ENCODE results near the gene RXRB. TPM values are rescaled to one million over a fixed set of nuclear protein-coding genes. Genes with fewer than 3 reads are reported as not detected.

RXRB gene
- total and polyA plus RNA-seq, 7 donors = 15.6 to 33.2 (median 28.5) TPM

GRCh38 chr6:33144373-33144772 is 56.1 kb downstream of the RXRB start:
- no peak overlapping the region for H3K4me3 ChIP-seq
- no peak for DNase-seq
- no peaks in the 10 kb centered on the region for H3K4me1 ChIP-seq
- H3K9me3 ChIP-seq = no peaks in the 10 kb centered on the region
- H3K27ac ChIP-seq = no peak overlapping the region
- H3K27me3 ChIP-seq = peaks cover 0 to 11% (median 0%) of the 10 kb centered on the region in 3 donors
- intact Hi-C loops (cut with DNase I) = no loop called here
- TF ChIP-seq EP300 (IDR thresholded peaks at IDR 0.05) = no peak
- no peak for TF ChIP-seq CTCF (IDR thresholded peaks at IDR 0.05)
- no peak for TF ChIP-seq POLR2A (IDR thresholded peaks at IDR 0.05)
- TF ChIP-seq POLR2AphosphoS5 (IDR thresholded peaks at IDR 0.05) = no peak
- 8 to 21% methylated on average over 1 of the region's 1 CpG for WGBS, 2 donors
- H3K36me3 ChIP-seq = no peaks in the 10 kb centered on the region

Small RNAs within 50 kb of the gene (small RNA-seq; reads per million reads assigned to genes)
- gene MIR219A1 = 0.72 to 2.2 (median 2.0) reads per million in 3 donors
- gene RNY4P10 = 0.15 to 0.75 (median 0.36) reads per million in 3 donors

Other genes with a start within 250 kb of the RXRB start
- gene HLA-DMA, start 247.6 kb downstream of the RXRB start, total RNA-seq = 10 to 100 TPM; 16.3 to 26.0 (median 20.2) TPM
- 100 to 1,000 TPM in 1 of 3 donors, 10 to 100 TPM in 2; 19.8 to 131 (median 57.1) TPM for gene HLA-DMA, start 247.6 kb downstream of the RXRB start, polyA plus RNA-seq
- gene BRD2, start 232.1 kb downstream of the RXRB start, total RNA-seq = 100 to 1,000 TPM in 1 of 4 donors, 10 to 100 TPM in 3; 82.4 to 116 (median 87.7) TPM
- 100 to 1,000 TPM in 1 of 3 donors, 10 to 100 TPM in 2; 60.6 to 135 (median 69.7) TPM for gene BRD2, start 232.1 kb downstream of the RXRB start, polyA plus RNA-seq
- gene HLA-DOA, start 191.1 kb downstream of the RXRB start, total RNA-seq = 1 to 10 TPM; 1.5 to 3.0 (median 2.3) TPM
- gene HLA-DOA, start 191.1 kb downstream of the RXRB start, polyA plus RNA-seq = 10 to 100 TPM in 1 of 3 donors, 1 to 10 TPM in 2; 1.8 to 42.0 (median 6.5) TPM
- gene HLA-DPA1, start 127.0 kb downstream of the RXRB start, total RNA-seq = 10 to 100 TPM; 29.9 to 64.3 (median 46.2) TPM
- 100 to 1,000 TPM in 2 of 3 donors, 10 to 100 TPM in 1; 49.2 to 210 (median 197) TPM for gene HLA-DPA1, start 127.0 kb downstream of the RXRB start, polyA plus RNA-seq
- gene HLA-DPB1, start 124.7 kb downstream of the RXRB start, total RNA-seq = 10 to 100 TPM; 39.2 to 62.4 (median 42.0) TPM
- 100 to 1,000 TPM in 2 of 3 donors, 10 to 100 TPM in 1; 90.7 to 359 (median 180) TPM for gene HLA-DPB1, start 124.7 kb downstream of the RXRB start, polyA plus RNA-seq
- gene COL11A2, start 8.2 kb downstream of the RXRB start, total RNA-seq = 1 to 10 TPM in 1 of 4 donors, under 1 TPM in 2, not detected in 1; 0.16 to 1.4 (median 0.41) TPM
- gene COL11A2, start 8.2 kb downstream of the RXRB start, polyA plus RNA-seq = under 1 TPM in 1 of 3 donors, not detected in 2; 0.60 TPM
- 10 to 100 TPM; 48.7 to 52.1 (median 49.8) TPM for gene SLC39A7, start 202 bp upstream of the RXRB start, total RNA-seq
- gene SLC39A7, start 202 bp upstream of the RXRB start, polyA plus RNA-seq = 100 to 1,000 TPM in 1 of 3 donors, 10 to 100 TPM in 2; 31.2 to 189 (median 31.2) TPM
- 10 to 100 TPM in 3 of 4 donors, not detected in 1; 17.3 to 19.0 (median 18.9) TPM for gene HSD17B8, start 4.0 kb upstream of the RXRB start, total RNA-seq
- gene HSD17B8, start 4.0 kb upstream of the RXRB start, polyA plus RNA-seq = 10 to 100 TPM; 18.6 to 27.3 (median 21.3) TPM
- 10 to 100 TPM; 13.2 to 18.1 (median 17.1) TPM for gene RING1, start 7.8 kb upstream of the RXRB start, total RNA-seq
- gene RING1, start 7.8 kb upstream of the RXRB start, polyA plus RNA-seq = 10 to 100 TPM; 27.7 to 36.0 (median 32.7) TPM
- 10 to 100 TPM; 26.2 to 44.6 (median 33.5) TPM for gene VPS52, start 71.2 kb upstream of the RXRB start, total RNA-seq
- gene VPS52, start 71.2 kb upstream of the RXRB start, polyA plus RNA-seq = 10 to 100 TPM; 23.4 to 51.2 (median 26.4) TPM
- gene RPS18, start 71.4 kb upstream of the RXRB start, total RNA-seq = 1,000 to 10,000 TPM; 2,427 to 4,810 (median 4,005) TPM
- gene RPS18, start 71.4 kb upstream of the RXRB start, polyA plus RNA-seq = 1,000 to 10,000 TPM; 3,648 to 7,566 (median 5,490) TPM
- gene B3GALT4, start 76.5 kb upstream of the RXRB start, total RNA-seq = 10 to 100 TPM in 3 of 4 donors, 1 to 10 TPM in 1; 7.2 to 22.2 (median 13.3) TPM
- 10 to 100 TPM; 19.2 to 23.6 (median 21.7) TPM for gene B3GALT4, start 76.5 kb upstream of the RXRB start, polyA plus RNA-seq
- 10 to 100 TPM; 28.2 to 41.6 (median 37.4) TPM for gene WDR46, start 88.6 kb upstream of the RXRB start, total RNA-seq
- gene WDR46, start 88.6 kb upstream of the RXRB start, polyA plus RNA-seq = 10 to 100 TPM; 15.3 to 51.2 (median 30.0) TPM
- gene PFDN6, start 88.9 kb upstream of the RXRB start, total RNA-seq = 10 to 100 TPM in 3 of 4 donors, 1 to 10 TPM in 1; 7.5 to 56.1 (median 31.8) TPM
- gene PFDN6, start 88.9 kb upstream of the RXRB start, polyA plus RNA-seq = 100 to 1,000 TPM; 131 to 173 (median 144) TPM
- gene RGL2, start 98.3 kb upstream of the RXRB start, total RNA-seq = 10 to 100 TPM; 33.2 to 48.9 (median 37.9) TPM
- gene RGL2, start 98.3 kb upstream of the RXRB start, polyA plus RNA-seq = 10 to 100 TPM in 2 of 3 donors, 1 to 10 TPM in 1; 5.8 to 40.2 (median 18.0) TPM
- 10 to 100 TPM; 29.8 to 80.0 (median 50.5) TPM for gene TAPBP, start 113.4 kb upstream of the RXRB start, total RNA-seq
- gene TAPBP, start 113.4 kb upstream of the RXRB start, polyA plus RNA-seq = 100 to 1,000 TPM in 1 of 3 donors, 10 to 100 TPM in 1, 1 to 10 TPM in 1; 7.8 to 114 (median 21.3) TPM
- gene ZBTB22, start 117.1 kb upstream of the RXRB start, total RNA-seq = 10 to 100 TPM in 3 of 4 donors, 1 to 10 TPM in 1; 9.4 to 13.2 (median 12.7) TPM
- gene ZBTB22, start 117.1 kb upstream of the RXRB start, polyA plus RNA-seq = 10 to 100 TPM; 11.3 to 19.2 (median 16.1) TPM
- gene DAXX, start 122.3 kb upstream of the RXRB start, total RNA-seq = 10 to 100 TPM; 37.1 to 52.3 (median 48.3) TPM
- 10 to 100 TPM; 24.7 to 49.2 (median 33.0) TPM for gene DAXX, start 122.3 kb upstream of the RXRB start, polyA plus RNA-seq
- gene KIFC1, start 191.2 kb upstream of the RXRB start, total RNA-seq = 1 to 10 TPM in 2 of 4 donors, under 1 TPM in 2; 0.49 to 5.5 (median 1.3) TPM
- 10 to 100 TPM in 1 of 3 donors, 1 to 10 TPM in 2; 1.2 to 23.0 (median 4.6) TPM for gene KIFC1, start 191.2 kb upstream of the RXRB start, polyA plus RNA-seq
- gene PHF1, start 210.3 kb upstream of the RXRB start, total RNA-seq = 10 to 100 TPM; 57.1 to 82.3 (median 66.0) TPM
- 10 to 100 TPM; 22.4 to 43.2 (median 43.2) TPM for gene PHF1, start 210.3 kb upstream of the RXRB start, polyA plus RNA-seq
- 100 to 1,000 TPM; 102 to 148 (median 120) TPM for gene CUTA, start 217.4 kb upstream of the RXRB start, total RNA-seq
- 100 to 1,000 TPM; 110 to 193 (median 153) TPM for gene CUTA, start 217.4 kb upstream of the RXRB start, polyA plus RNA-seq
- gene SYNGAP1, start 219.4 kb upstream of the RXRB start, total RNA-seq = 10 to 100 TPM in 1 of 4 donors, 1 to 10 TPM in 3; 6.4 to 24.6 (median 9.9) TPM
- 10 to 100 TPM in 1 of 3 donors, 1 to 10 TPM in 1, under 1 TPM in 1; 0.92 to 17.8 (median 2.4) TPM for gene SYNGAP1, start 219.4 kb upstream of the RXRB start, polyA plus RNA-seq

Measured in sigmoid colon (tissue), 7 donors.